ENCODE data around the gene RAB24.
A peak's percentile ranks its signal among the peaks of the same experiment; 100 is the strongest.

GRCh38 chr5:177309351-177310191, 6.1 kb upstream of the RAB24 start:
- TF ChIP-seq CTCF (IDR thresholded peaks at IDR 0.05) (peak in 5 of 6 experiments; percentile 68 to 81 (median 70)), POLR2A (IDR thresholded peaks at IDR 0.05) (no peak)

Data from thyroid gland (tissue), 4 donors.